ENCODE data around the gene PACS1. TPM values are rescaled to one million over a fixed set of nuclear protein-coding genes. Genes with fewer than 3 reads are reported as not detected.

PACS1 gene
- total RNA-seq, 1 donor from 2014 or later: 138 TPM

- Histone ChIP-seq H3K27ac (no peak overlapping the region), H3K4me1 (no peaks in the 10 kb centered on the region), H3K9me3 (no peaks in the 10 kb centered on the region), H3K36me3 (peaks cover 77 to 91% of the 10 kb centered on the region in 2 donors), H3K27me3 (no peaks in the 10 kb centered on the region), H3K4me3 (no peak overlapping the region)
- intact Hi-C loops (cut with DNase I): no loop called here
- DNase-seq (ENCODE audit: low spot score in 2 of 2): no peak
- TF ChIP-seq CTCF (IDR thresholded peaks at IDR 0.05): no peak
Measured at GRCh38 chr11:66239998-66240780, 170.1 kb downstream of the PACS1 start.

GRCh38 chr11:66240781-66241136 lies 170.7 kb downstream of the PACS1 start:
- DNase-seq (ENCODE audit: low spot score in 2 of 2): no peak
- intact Hi-C loops (cut with DNase I): no loop called here
- Histone ChIP-seq H3K36me3 (peaks cover 71 to 85% of the 10 kb centered on the region in 2 donors), H3K9me3 (no peaks in the 10 kb centered on the region), H3K27ac (no peak overlapping the region), H3K4me3 (no peak overlapping the region), H3K27me3 (no peaks in the 10 kb centered on the region), H3K4me1 (no peaks in the 10 kb centered on the region)
- TF ChIP-seq CTCF (IDR thresholded peaks at IDR 0.05): no peak

- Histone ChIP-seq H3K27ac (no peak overlapping the region), H3K4me3 (no peak overlapping the region), H3K9me3 (no peaks in the 10 kb centered on the region), H3K27me3 (no peaks in the 10 kb centered on the region), H3K4me1 (no peaks in the 10 kb centered on the region), H3K36me3 (peaks cover 60 to 72% of the 10 kb centered on the region in 2 donors)
- no peak for DNase-seq (ENCODE audit: low spot score in 2 of 2)
- TF ChIP-seq CTCF (IDR thresholded peaks at IDR 0.05): no peak
- intact Hi-C loops (cut with DNase I): no loop called here
Measured at GRCh38 chr11:66242095-66242765, 172.2 kb downstream of the PACS1 start.

- Histone ChIP-seq H3K4me1 (no peaks in the 10 kb centered on the region), H3K4me3 (no peak overlapping the region), H3K9me3 (no peaks in the 10 kb centered on the region), H3K27me3 (no peaks in the 10 kb centered on the region), H3K36me3 (peaks cover 49 to 56% of the 10 kb centered on the region in 2 donors), H3K27ac (no peak overlapping the region)
- intact Hi-C loops (cut with DNase I): no loop called here
- TF ChIP-seq CTCF (IDR thresholded peaks at IDR 0.05): no peak
- DNase-seq (ENCODE audit: low spot score in 2 of 2): no peak
Measured at GRCh38 chr11:66243782-66244535, 173.9 kb downstream of the PACS1 start.

- no peaks in the 10 kb centered on the region for H3K27me3 ChIP-seq
- no peak overlapping the region for H3K4me3 ChIP-seq
- H3K9me3 ChIP-seq: no peaks in the 10 kb centered on the region
- H3K27ac ChIP-seq: no peak overlapping the region
- H3K36me3 ChIP-seq: peaks cover 19 to 33% of the 10 kb centered on the region in 2 donors
- no peaks in the 10 kb centered on the region for H3K4me1 ChIP-seq
- DNase-seq (ENCODE audit: low spot score in 2 of 2): no peak
- intact Hi-C loops (cut with DNase I): no loop called here
- TF ChIP-seq CTCF (IDR thresholded peaks at IDR 0.05): no peak
Measured at GRCh38 chr11:66247295-66247694, 177.2 kb downstream of the PACS1 start.
